Activated CD4-positive, alpha-beta T cell treated with anti-CD3 and anti-CD28 coated beads, Interleukin-2, amount 10 ng/mL, durations not matched to agents 7 days and 5 days (primary cell): Measurements from ENCODE around the gene MS4A4A. TPM values are rescaled to one million over a fixed set of nuclear protein-coding genes. Genes with fewer than 3 reads are reported as not detected.
A peak's percentile ranks its signal among the peaks of the same experiment; 100 is the strongest.

Experiments used
- CTCF ChIA-PET: fragments of 350-600 bp; sonication (Branson Sonifier 250); formaldehyde crosslinking; loops from one replicate; lab custom pipeline; 2021; ENCODE audit warnings: antibody characterized with exemption; lab: Charles Lee
- POLR2A ChIA-PET: fragments of 350-600 bp; sonication (Branson Sonifier 250); formaldehyde crosslinking; loops from one replicate; lab custom pipeline; 2021; ENCODE audit warnings: antibody characterized with exemption; lab: Charles Lee
- DNase-seq: peaks from one replicate; pipeline ENCODE4 v3.0.0-alpha.2; 2020
- H3K27ac Mint-ChIP-seq: one replicate; pipeline ENCODE4 v1.8.0; 2021; ENCODE audit warnings: mild to moderate bottlenecking, moderate library complexity, mixed read lengths
- H3K27me3 Mint-ChIP-seq: one replicate; pipeline ENCODE4 v1.8.0; 2021; ENCODE audit warnings: mixed read lengths
- H3K36me3 Mint-ChIP-seq: one replicate; pipeline ENCODE4 v1.8.0; 2021; ENCODE audit warnings: low read depth, mixed read lengths
- H3K4me1 Mint-ChIP-seq: one replicate; pipeline ENCODE4 v1.8.0; 2021; ENCODE audit warnings: mixed read lengths
- H3K4me3 Mint-ChIP-seq: one replicate; pipeline ENCODE4 v1.8.0; 2021; ENCODE audit warnings: mild to moderate bottlenecking, moderate library complexity, mixed read lengths
- H3K9me3 Mint-ChIP-seq: one replicate; pipeline ENCODE4 v1.8.0; 2021; ENCODE audit warnings: mixed read lengths
- total RNA-seq, 2 experiments: library from RNA; stranded (reverse); gene quantifications; one replicate each; pipeline ENCODE4 v1.2.3, GENCODE V29; 2021

Gene MS4A4A
- total RNA-seq, result not detected

GRCh38 chr11:60280412-60280811, at the start of gene MS4A4A:
Gene MS4A4A, plus strand, starts transcription at chr11:60280666. Its CDS starts 10 bp downstream, at chr11:60280676.
- ChIA-PET POLR2A (no interaction called here), CTCF (no interaction called here)
- Mint-ChIP-seq H3K4me1 (no peaks in the 10 kb centered on the region), H3K36me3 (no peaks in the 10 kb centered on the region), H3K9me3 (no peaks in the 10 kb centered on the region), H3K27ac (no peak within 1 kb of the TSS), H3K4me3 (no peak within 1 kb of the TSS), H3K27me3 (peaks cover 10% of the 10 kb centered on the region)
- DNase-seq, result no peak

GRCh38 chr11:60230681-60231080, 49.8 kb upstream of the MS4A4A start:
- Mint-ChIP-seq H3K9me3 (no peaks in the 10 kb centered on the region), H3K4me1 (no peaks in the 10 kb centered on the region)
- CTCF ChIA-PET, result no interaction called here

GRCh38 chr11:60235321-60235720, 45.1 kb upstream of the MS4A4A start:
- no peak for DNase-seq
- Mint-ChIP-seq H3K27ac (no peak overlapping the region), H3K9me3 (no peaks in the 10 kb centered on the region), H3K27me3 (peaks cover 15% of the 10 kb centered on the region), H3K4me3 (no peak overlapping the region), H3K36me3 (no peaks in the 10 kb centered on the region), H3K4me1 (no peaks in the 10 kb centered on the region)
- POLR2A ChIA-PET, result no interaction called here
- CTCF ChIA-PET, result no interaction called here

More at GRCh38 chr11:60230681-60231080, 49.8 kb upstream of the MS4A4A start:
- Mint-ChIP-seq H3K36me3 (no peaks in the 10 kb centered on the region), H3K27me3 (peaks cover 8% of the 10 kb centered on the region), H3K27ac (no peak overlapping the region), H3K4me3 (no peak overlapping the region)
- no peak for DNase-seq
- POLR2A ChIA-PET, result no interaction called here

GRCh38 chr11:60240662-60241061, 39.8 kb upstream of the MS4A4A start:
- Mint-ChIP-seq H3K4me1 (no peaks in the 10 kb centered on the region), H3K36me3 (no peaks in the 10 kb centered on the region), H3K27me3 (peaks cover 15% of the 10 kb centered on the region), H3K27ac (no peak overlapping the region), H3K9me3 (no peaks in the 10 kb centered on the region), H3K4me3 (no peak overlapping the region)
- DNase-seq, result no peak
- POLR2A ChIA-PET, result no interaction called here
- CTCF ChIA-PET, result no interaction called here

- DNase-seq, result no peak
- H3K27me3 Mint-ChIP-seq, result peaks cover 20% of the 10 kb centered on the region
- H3K27ac Mint-ChIP-seq, result no peak overlapping the region
- CTCF ChIA-PET, result no interaction called here
- no peaks in the 10 kb centered on the region for H3K4me1 Mint-ChIP-seq
- H3K9me3 Mint-ChIP-seq, result no peaks in the 10 kb centered on the region
- H3K36me3 Mint-ChIP-seq, result no peaks in the 10 kb centered on the region
- POLR2A ChIA-PET, result no interaction called here
- no peak overlapping the region for H3K4me3 Mint-ChIP-seq
These were observed 38.7 kb upstream of the MS4A4A start for GRCh38 chr11:60241786-60242185.

- no peaks in the 10 kb centered on the region for H3K4me1 Mint-ChIP-seq
- no peak within 1 kb of the TSS for H3K27ac Mint-ChIP-seq
- H3K4me3 Mint-ChIP-seq, result no peak within 1 kb of the TSS
- H3K36me3 Mint-ChIP-seq, result no peaks in the 10 kb centered on the region
- ChIA-PET CTCF (no interaction called here), POLR2A (no interaction called here)
- no peaks in the 10 kb centered on the region for H3K9me3 Mint-ChIP-seq
- H3K27me3 Mint-ChIP-seq, result peaks cover 22% of the 10 kb centered on the region
- no peak for DNase-seq
These were observed 37.7 kb upstream of the MS4A4A start, which contains the start of gene MS4A4E for GRCh38 chr11:60242740-60243239. Gene MS4A4E, minus strand, starts transcription at chr11:60243137. Its CDS starts 13,082 bp downstream, at chr11:60230055.

GRCh38 chr11:60251485-60252212, 28.8 kb upstream of the MS4A4A start:
- DNase-seq, result peak; percentile 28
- ChIA-PET POLR2A (interaction anchor here (0.6 kb wide), 1 partner anchor 583 kb away, joined by 6 read pairs; the partner anchor contains the start of gene PATL1), CTCF (interaction anchor here (1.0 to 2.1 kb wide), 3 partner anchors 13 to 168 kb away, joined by 3 to 10 read pairs (median 4); no protein-coding TSS in a partner anchor)
- Mint-ChIP-seq H3K27ac (no peak overlapping the region), H3K27me3 (peaks cover 28% of the 10 kb centered on the region), H3K9me3 (peaks cover 6% of the 10 kb centered on the region), H3K4me3 (no peak overlapping the region), H3K4me1 (no peaks in the 10 kb centered on the region), H3K36me3 (no peaks in the 10 kb centered on the region)

- peaks cover 23% of the 10 kb centered on the region for H3K27me3 Mint-ChIP-seq
These were observed 28.0 kb upstream of the MS4A4A start for GRCh38 chr11:60252213-60253108.

GRCh38 chr11:60257956-60258722, 22.3 kb upstream of the MS4A4A start:
- no peak overlapping the region for H3K27ac Mint-ChIP-seq
- H3K4me1 Mint-ChIP-seq, result no peaks in the 10 kb centered on the region
- no peaks in the 10 kb centered on the region for H3K36me3 Mint-ChIP-seq
- H3K9me3 Mint-ChIP-seq, result peaks cover 6% of the 10 kb centered on the region
- ChIA-PET POLR2A (no interaction called here), CTCF (no interaction called here)
- H3K27me3 Mint-ChIP-seq, result peaks cover 10% of the 10 kb centered on the region
- DNase-seq, result no peak
- H3K4me3 Mint-ChIP-seq, result no peak overlapping the region

More at GRCh38 chr11:60252213-60253108, 28.0 kb upstream of the MS4A4A start:
- Mint-ChIP-seq H3K36me3 (no peaks in the 10 kb centered on the region), H3K4me1 (no peaks in the 10 kb centered on the region), H3K27ac (no peak overlapping the region), H3K9me3 (peaks cover 6% of the 10 kb centered on the region), H3K4me3 (no peak overlapping the region)
- CTCF ChIA-PET, result interaction anchor here (2.1 kb wide), 1 partner anchor 12 kb away, joined by 10 read pairs; no protein-coding TSS in a partner anchor
- POLR2A ChIA-PET, result no interaction called here
- no peak for DNase-seq

GRCh38 chr11:60261014-60261413, 19.5 kb upstream of the MS4A4A start:
- no peak overlapping the region for H3K27ac Mint-ChIP-seq
- ChIA-PET CTCF (no interaction called here), POLR2A (no interaction called here)
- no peaks in the 10 kb centered on the region for H3K4me1 Mint-ChIP-seq
- peaks cover 7% of the 10 kb centered on the region for H3K27me3 Mint-ChIP-seq
- DNase-seq, result no peak
- H3K9me3 Mint-ChIP-seq, result no peaks in the 10 kb centered on the region
- no peaks in the 10 kb centered on the region for H3K36me3 Mint-ChIP-seq
- H3K4me3 Mint-ChIP-seq, result no peak overlapping the region

- Mint-ChIP-seq H3K4me3 (no peak overlapping the region), H3K36me3 (no peaks in the 10 kb centered on the region), H3K27me3 (peaks cover 9% of the 10 kb centered on the region), H3K27ac (no peak overlapping the region), H3K9me3 (no peaks in the 10 kb centered on the region), H3K4me1 (no peaks in the 10 kb centered on the region)
- POLR2A ChIA-PET, result no interaction called here
- CTCF ChIA-PET, result no interaction called here
- DNase-seq, result no peak
These were observed 17.1 kb upstream of the MS4A4A start for GRCh38 chr11:60263402-60263801.

GRCh38 chr11:60264644-60265043, 15.8 kb upstream of the MS4A4A start:
- H3K27ac Mint-ChIP-seq, result no peak overlapping the region
- H3K4me3 Mint-ChIP-seq, result no peak overlapping the region
- ChIA-PET POLR2A (no interaction called here), CTCF (interaction anchor here (1.8 kb wide), 1 partner anchor 13 kb away, joined by 10 read pairs; no protein-coding TSS in a partner anchor)
- DNase-seq, result no peak
- H3K27me3 Mint-ChIP-seq, result peaks cover 13% of the 10 kb centered on the region
- no peaks in the 10 kb centered on the region for H3K36me3 Mint-ChIP-seq
- no peaks in the 10 kb centered on the region for H3K9me3 Mint-ChIP-seq
- no peaks in the 10 kb centered on the region for H3K4me1 Mint-ChIP-seq
